HCT116 (cell line): Measurements from ENCODE around the gene NEURL1. TPM values are rescaled to one million over a fixed set of nuclear protein-coding genes. Genes with fewer than 3 reads are reported as not detected.

Source experiments
- ATAC-seq: fragments of 200-7000 bp; cut with Tn5 transposase; 2 replicates; pipeline ENCODE4 v1.9.1; 2020; ENCODE audit warnings: mild to moderate bottlenecking, moderate library complexity
- BruUV-seq: library from RNA; stranded (reverse); fragments of 400-500 nt; replicated peaks from 2 replicates; lab custom pipeline; 2021; lab: Mats Ljungman, UMichigan
- CTCF ChIA-PET: fragments of 300-600 bp; sonication (Branson Sonifier 250); formaldehyde crosslinking; loops from one replicate; lab custom pipeline; 2021; ENCODE audit warnings: antibody characterized with exemption; lab: Charles Lee
- POLR2A ChIA-PET: fragments of 300-600, 350-600 bp; sonication (Branson Sonifier 250); formaldehyde crosslinking; loops from one replicate; lab custom pipeline; 2021; ENCODE audit warnings: antibody characterized with exemption; lab: Charles Lee
- RAD21 ChIA-PET, 2 experiments: fragments of 300-600 bp; sonication (Branson Sonifier 250); formaldehyde crosslinking; loops; one replicate each; lab custom pipeline; 2023; ENCODE audit warnings: low total read pairs in 2 of 2; ENCODE audit not compliant: uncharacterized antibody in 2 of 2, unreplicated experiment in 2 of 2, low non-redundant PET in 1 of 2; lab: Charles Lee
- DNase-seq: peaks from one replicate; pipeline ENCODE4 v3.0.0-alpha.2; 2010; ENCODE audit warnings: low read depth, low spot score
- H2AFZ ChIP-seq: fragments of 200-600 bp; shearing (Covaris generic), sonication (generic); 2 replicates; pipeline ENCODE4 v1.6.1; 2017; ENCODE audit warnings: low read depth, mixed run types, mixed read lengths, antibody characterized with exemption, low read length; ENCODE audit not compliant: poor library complexity, severe bottlenecking
- H3K27ac ChIP-seq: 2 replicates; pipeline ENCODE4 v1.5.1; 2012; ENCODE audit warnings: low read depth, low read length
- H3K27me3 ChIP-seq: fragments of 200-600 bp; sonication (generic); 2 replicates; pipeline ENCODE4 v1.6.1; 2016; ENCODE audit warnings: mixed run types, low read length, mixed read lengths; ENCODE audit not compliant: insufficient read depth
- H3K36me3 ChIP-seq, 2 experiments: fragments of 200-500 bp in 1 of 2; fragments of 200-600 bp in 1 of 2; sonication (Bioruptor generic) in 1 of 2; sonication (generic) in 1 of 2; 2 replicates each; pipeline versions ENCODE4 v1.5.1 to v1.6.1; 2014 to 2016; ENCODE audit warnings: low read length in 2 of 2, inconsistent platforms in 1 of 2, mixed read lengths in 1 of 2, mixed run types in 1 of 2; ENCODE audit not compliant: insufficient read depth in 2 of 2, control insufficient read depth in 1 of 2
- H3K4me1 ChIP-seq, 2 experiments: fragments of 200-600 bp in 1 of 2; sonication (generic) in 1 of 2; 2 replicates each; pipeline versions ENCODE4 v1.5.1 to v1.6.1; 2012 to 2017; ENCODE audit warnings: low read length in 2 of 2, inconsistent platforms in 1 of 2, mild to moderate bottlenecking in 1 of 2, mixed read lengths in 1 of 2, mixed run types in 1 of 2, moderate library complexity in 1 of 2; ENCODE audit not compliant: insufficient read depth in 2 of 2, control insufficient read depth in 1 of 2
- H3K4me2 ChIP-seq: fragments of 200-600 bp; sonication (generic); 2 replicates; pipeline ENCODE4 v1.6.1; 2017; ENCODE audit warnings: mixed run types, low read length, mixed read lengths
- H3K4me3 ChIP-seq, 2 experiments: fragments of 200-600 bp in 1 of 2; sonication (generic) in 1 of 2; replicated peaks in 1 of 2; 2 replicates each; pipeline ENCODE4 v1.5.1; 2011 to 2016; ENCODE audit warnings: low read length in 2 of 2, control low read depth in 1 of 2, low read depth in 1 of 2, mild to moderate bottlenecking in 1 of 2, mixed read lengths in 1 of 2, mixed run types in 1 of 2
- H3K79me2 ChIP-seq: fragments of 200-600 bp; sonication (generic); 2 replicates; pipeline ENCODE4 v1.6.1; 2017; ENCODE audit warnings: mild to moderate bottlenecking, mixed run types, low read length, moderate library complexity, mixed read lengths; ENCODE audit not compliant: insufficient read depth
- H3K9ac ChIP-seq: fragments of 200-600 bp; sonication (generic); 2 replicates; pipeline ENCODE4 v1.6.1; 2016; ENCODE audit warnings: low read length, mixed read lengths
- H3K9me2 ChIP-seq: fragments of 200-600 bp; sonication (generic), shearing (Covaris generic); 2 replicates; pipeline ENCODE4 v1.6.1; 2017; ENCODE audit warnings: mixed run types, mild to moderate bottlenecking, moderate library complexity; ENCODE audit not compliant: insufficient read depth
- H3K9me3 ChIP-seq, 2 experiments: fragments of 200-500 bp in 1 of 2; fragments of 200-600 bp in 1 of 2; sonication (Bioruptor generic) in 1 of 2; sonication (generic) in 1 of 2; 2 replicates each; pipeline ENCODE4 v1.6.1; 2014 to 2017; ENCODE audit warnings: low read length in 2 of 2, mixed read lengths in 2 of 2, inconsistent platforms in 1 of 2, low read depth in 1 of 2, mild to moderate bottlenecking in 1 of 2, mixed run types in 1 of 2, moderate library complexity in 1 of 2; ENCODE audit not compliant: control insufficient read depth in 1 of 2, insufficient read depth in 1 of 2
- H4K20me1 ChIP-seq: fragments of 200-600 bp; sonication (generic), shearing (Covaris generic); 2 replicates; pipeline ENCODE4 v1.6.1; 2017; ENCODE audit warnings: mixed run types, mild to moderate bottlenecking, moderate library complexity; ENCODE audit not compliant: insufficient read depth
- CTCF ChIP-seq, 3 experiments: fragments of 200-600 bp in 1 of 3; sonication (generic) in 1 of 3; IDR thresholded peaks in 2 of 3; conservative IDR thresholded peaks in 1 of 3; 2 replicates each; pipeline ENCODE4 v1.5.1; 2012 to 2017; ENCODE audit warnings: low read depth in 2 of 3, low read length in 2 of 3, antibody characterized with exemption in 1 of 3, borderline replicate concordance in 1 of 3, control low read depth in 1 of 3, mild to moderate bottlenecking in 1 of 3, mixed read lengths in 1 of 3, mixed run types in 1 of 3, moderate library complexity in 1 of 3; ENCODE audit not compliant: insufficient read depth in 1 of 3
- ELF1 ChIP-seq: IDR thresholded peaks from 2 replicates; pipeline ENCODE4 v1.6.1; 2012; ENCODE audit warnings: low read depth, borderline replicate concordance
- EZH2phosphoT487 ChIP-seq: fragments of 200-600 bp; IDR thresholded peaks from 2 replicates; pipeline ENCODE4 v1.6.1; 2018; ENCODE audit warnings: antibody characterized with exemption, borderline replicate concordance
- JUND ChIP-seq: IDR thresholded peaks from 2 replicates; pipeline ENCODE4 v1.6.1; 2012
- POLR2AphosphoS5 ChIP-seq: IDR thresholded peaks from 2 replicates; pipeline ENCODE4 v1.6.1; 2011; ENCODE audit warnings: mild to moderate bottlenecking, low read depth, low read length, moderate library complexity
- SIN3A ChIP-seq: IDR thresholded peaks from 2 replicates; pipeline ENCODE4 v1.6.1; 2012; ENCODE audit warnings: low read depth
- SRF ChIP-seq: IDR thresholded peaks from 2 replicates; pipeline ENCODE4 v1.6.1; 2012; ENCODE audit warnings: low read depth
- YY1 ChIP-seq: IDR thresholded peaks from 2 replicates; pipeline ENCODE4 v1.6.1; 2011; ENCODE audit warnings: low read length, low read depth, moderate library complexity, mild to moderate bottlenecking; ENCODE audit not compliant: insufficient replicate concordance; ENCODE audit errors: extremely low read depth
- ZFX ChIP-seq: fragments of 450-650 bp; IDR thresholded peaks from 2 replicates; pipeline ENCODE4 v1.6.1; 2017
- ZNF274 ChIP-seq: fragments of 200-500 bp; sonication (Bioruptor generic); IDR thresholded peaks from 2 replicates; pipeline ENCODE4 v1.6.1; 2014; ENCODE audit warnings: mild to moderate bottlenecking, low read depth, low read length, inconsistent platforms
- intact Hi-C: fragments of 100-400 bp; cut with micrococcal nuclease; formaldehyde crosslinking; loops from 2 replicates; pipeline ENCODE4 v1.10.0; 2022
- total RNA-seq: library from RNA; stranded (reverse); gene quantifications from one replicate; pipeline ENCODE4 v1.2.1, GENCODE V29; 2021; ENCODE audit not compliant: unreplicated experiment
- TF ChIP-seq, protein P1 (sequence below): IDR thresholded peaks from 2 replicates; pipeline ENCODE4 v1.6.1; 2012

Gene NEURL1
- total RNA-seq, 1 experiment from 2014 or later, result 1.4 TPM

GRCh38 chr10:103517234-103518085 is 24.0 kb downstream of the NEURL1 start:
- H3K36me3 ChIP-seq, result no peaks in the 10 kb centered on the region
- H3K79me2 ChIP-seq, result no peaks in the 10 kb centered on the region
- H3K4me2 ChIP-seq, result peak overlapping the region; percentile 39
- H3K4me1 ChIP-seq, result peaks cover 0 to 17% of the 10 kb centered on the region in 2 experiments; a peak in 2 of 4 replicates
- no peaks in the 10 kb centered on the region for H4K20me1 ChIP-seq
- H3K9me3 ChIP-seq, result no peaks in the 10 kb centered on the region
- ATAC-seq (peak; percentile 56), DNase-seq (no peak)
- H3K27me3 ChIP-seq, result no peaks in the 10 kb centered on the region
- H3K9ac ChIP-seq, result no peak overlapping the region
- H2AFZ ChIP-seq, result no peak overlapping the region
- no peaks in the 10 kb centered on the region for H3K9me2 ChIP-seq
- ChIA-PET RAD21 (no interaction called here), CTCF (no interaction called here), POLR2A (interaction anchor here (1.3 to 1.7 kb wide), 2 partner anchors 11 to 13 kb away, joined by 4 to 8 read pairs; no protein-coding TSS in a partner anchor)
- intact Hi-C loops, result no loop called here
- H3K27ac ChIP-seq, result no peak overlapping the region
- no TSS peak for BruUV-seq
- no peak for TF ChIP-seq JUND
- no peak for TF ChIP-seq ZFX
- no peak for TF ChIP-seq SIN3A
- TF ChIP-seq, protein P1, sequence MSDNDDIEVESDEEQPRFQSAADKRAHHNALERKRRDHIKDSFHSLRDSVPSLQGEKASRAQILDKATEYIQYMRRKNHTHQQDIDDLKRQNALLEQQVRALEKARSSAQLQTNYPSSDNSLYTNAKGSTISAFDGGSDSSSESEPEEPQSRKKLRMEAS, result no peak
- TF ChIP-seq ELF1, result no peak
- TF ChIP-seq EZH2phosphoT487, result no peak
- no peak for TF ChIP-seq ZNF274
- TF ChIP-seq POLR2AphosphoS5, result no peak
- TF ChIP-seq YY1, result no peak
- TF ChIP-seq CTCF (IDR thresholded peaks at IDR 0.05 in 2 of 3, conservative IDR thresholded peaks at IDR 0.05 in 1 of 3; ENCODE audit: borderline replicate concordance in 1 of 3, insufficient read depth in 1 of 3, low read depth in 2 of 3, low read length in 2 of 3), result no peak
- no peak for TF ChIP-seq SRF
- no peak overlapping the region for H3K4me3 ChIP-seq
